Thyroid gland (tissue), 4 donors: ENCODE measurements around the gene MRGPRG.

Experiments used
- CTCF ChIP-seq, 6 experiments: fragments of 200-600 bp in 3 of 6; fragments of 450-650 bp in 3 of 6; sonication (generic) in 3 of 6; IDR thresholded peaks; one replicate each; pipeline ENCODE4 v1.5.1; 2016 to 2019; ENCODE audit warnings: antibody characterized with exemption in 6 of 6, mild to moderate bottlenecking in 2 of 6, inconsistent platforms in 1 of 6, moderate library complexity in 1 of 6
- POLR2A ChIP-seq, 2 donors: fragments of 450-650 bp; IDR thresholded peaks; one replicate each; pipeline ENCODE4 v1.6.1; 2017; ENCODE audit warnings: antibody characterized with exemption in 2 of 2, mild to moderate bottlenecking in 2 of 2, moderate library complexity in 1 of 2

GRCh38 chr11:3222941-3223915 lies 4.6 kb upstream of the MRGPRG start:
- TF ChIP-seq POLR2A (IDR thresholded peaks at IDR 0.05) (no peak), CTCF (IDR thresholded peaks at IDR 0.05) (no peak)
